HFF-Myc (cell line): Measurements from ENCODE around the gene HOXD4.

Experiments used
- DNase-seq: peaks from one replicate; pipeline ENCODE4 v3.0.0-alpha.2; 2011; ENCODE audit warnings: low read depth; ENCODE audit errors: extremely low read depth
- H3K4me3 ChIP-seq: replicated peaks from 2 replicates; pipeline ENCODE4 v1.5.1; 2011; ENCODE audit warnings: low read depth, mild to moderate bottlenecking, control low read depth, low read length
- TF ChIP-seq, protein P1 (sequence below): IDR thresholded peaks from 2 replicates; pipeline ENCODE4 v1.5.1; 2012; ENCODE audit warnings: mild to moderate bottlenecking, low read depth, low read length, control low read depth; ENCODE audit errors: missing control alignments

The HOXD4 gene

DNA sequence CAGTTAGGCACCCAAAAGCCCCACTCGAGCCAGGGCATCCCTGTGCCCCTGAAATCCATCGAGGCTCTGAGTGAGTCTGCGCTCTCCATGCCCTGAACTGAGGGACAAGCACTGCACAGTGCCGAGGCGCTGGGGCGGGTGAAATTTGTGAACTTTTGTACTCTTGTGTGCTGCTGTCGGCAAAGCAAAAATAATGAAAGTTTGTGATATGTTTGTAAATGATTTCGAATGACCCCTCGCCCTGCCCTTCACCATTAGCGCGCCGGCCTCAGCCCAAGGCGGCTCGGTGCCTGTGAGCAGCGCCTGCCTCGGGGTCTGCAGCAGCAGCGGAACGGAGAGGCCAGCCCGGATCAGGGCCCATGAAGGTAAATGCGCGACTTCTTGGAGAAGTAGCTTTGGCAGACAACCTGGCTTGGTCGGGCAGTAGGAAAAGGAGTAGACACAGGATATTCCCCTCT lies 1.8 kb upstream of the HOXD4 start:
- no peak overlapping the region for H3K4me3 ChIP-seq
- TF ChIP-seq, protein P1, sequence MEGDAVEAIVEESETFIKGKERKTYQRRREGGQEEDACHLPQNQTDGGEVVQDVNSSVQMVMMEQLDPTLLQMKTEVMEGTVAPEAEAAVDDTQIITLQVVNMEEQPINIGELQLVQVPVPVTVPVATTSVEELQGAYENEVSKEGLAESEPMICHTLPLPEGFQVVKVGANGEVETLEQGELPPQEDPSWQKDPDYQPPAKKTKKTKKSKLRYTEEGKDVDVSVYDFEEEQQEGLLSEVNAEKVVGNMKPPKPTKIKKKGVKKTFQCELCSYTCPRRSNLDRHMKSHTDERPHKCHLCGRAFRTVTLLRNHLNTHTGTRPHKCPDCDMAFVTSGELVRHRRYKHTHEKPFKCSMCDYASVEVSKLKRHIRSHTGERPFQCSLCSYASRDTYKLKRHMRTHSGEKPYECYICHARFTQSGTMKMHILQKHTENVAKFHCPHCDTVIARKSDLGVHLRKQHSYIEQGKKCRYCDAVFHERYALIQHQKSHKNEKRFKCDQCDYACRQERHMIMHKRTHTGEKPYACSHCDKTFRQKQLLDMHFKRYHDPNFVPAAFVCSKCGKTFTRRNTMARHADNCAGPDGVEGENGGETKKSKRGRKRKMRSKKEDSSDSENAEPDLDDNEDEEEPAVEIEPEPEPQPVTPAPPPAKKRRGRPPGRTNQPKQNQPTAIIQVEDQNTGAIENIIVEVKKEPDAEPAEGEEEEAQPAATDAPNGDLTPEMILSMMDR: no peak
- DNase-seq: no peak

DNA sequence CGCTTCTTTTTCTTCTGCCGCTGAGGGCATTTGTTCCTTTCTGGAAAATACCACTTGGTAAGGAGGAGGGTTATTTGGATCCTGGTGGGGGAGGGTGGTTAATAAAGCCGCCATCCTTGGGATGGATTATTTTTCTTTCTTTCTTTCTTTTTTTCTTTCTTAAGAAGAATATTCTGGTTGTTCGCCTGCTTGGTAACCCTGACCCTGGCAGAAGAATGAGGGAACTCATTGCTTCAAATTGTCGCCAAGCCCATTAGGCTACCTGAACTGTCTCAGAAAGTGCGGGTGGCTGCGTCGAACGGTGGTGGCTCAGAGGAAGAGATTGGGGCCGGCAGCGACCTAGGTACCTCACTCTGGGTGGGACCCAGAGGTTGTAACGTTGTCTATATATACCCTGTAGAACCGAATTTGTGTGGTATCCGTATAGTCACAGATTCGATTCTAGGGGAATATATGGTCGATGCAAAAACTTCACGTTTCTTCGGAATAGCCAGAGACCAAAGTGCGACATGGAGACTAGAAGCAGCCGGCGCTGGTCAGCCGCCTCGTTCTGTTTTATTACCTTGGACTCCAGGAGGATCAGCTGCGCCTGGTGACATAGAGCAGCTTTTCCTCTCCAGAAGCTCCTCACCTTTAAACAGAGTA lies 1.3 kb upstream of the HOXD4 start:
- DNase-seq: no peak
- H3K4me3 ChIP-seq: no peak overlapping the region
- TF ChIP-seq, protein P1: no peak

DNA sequence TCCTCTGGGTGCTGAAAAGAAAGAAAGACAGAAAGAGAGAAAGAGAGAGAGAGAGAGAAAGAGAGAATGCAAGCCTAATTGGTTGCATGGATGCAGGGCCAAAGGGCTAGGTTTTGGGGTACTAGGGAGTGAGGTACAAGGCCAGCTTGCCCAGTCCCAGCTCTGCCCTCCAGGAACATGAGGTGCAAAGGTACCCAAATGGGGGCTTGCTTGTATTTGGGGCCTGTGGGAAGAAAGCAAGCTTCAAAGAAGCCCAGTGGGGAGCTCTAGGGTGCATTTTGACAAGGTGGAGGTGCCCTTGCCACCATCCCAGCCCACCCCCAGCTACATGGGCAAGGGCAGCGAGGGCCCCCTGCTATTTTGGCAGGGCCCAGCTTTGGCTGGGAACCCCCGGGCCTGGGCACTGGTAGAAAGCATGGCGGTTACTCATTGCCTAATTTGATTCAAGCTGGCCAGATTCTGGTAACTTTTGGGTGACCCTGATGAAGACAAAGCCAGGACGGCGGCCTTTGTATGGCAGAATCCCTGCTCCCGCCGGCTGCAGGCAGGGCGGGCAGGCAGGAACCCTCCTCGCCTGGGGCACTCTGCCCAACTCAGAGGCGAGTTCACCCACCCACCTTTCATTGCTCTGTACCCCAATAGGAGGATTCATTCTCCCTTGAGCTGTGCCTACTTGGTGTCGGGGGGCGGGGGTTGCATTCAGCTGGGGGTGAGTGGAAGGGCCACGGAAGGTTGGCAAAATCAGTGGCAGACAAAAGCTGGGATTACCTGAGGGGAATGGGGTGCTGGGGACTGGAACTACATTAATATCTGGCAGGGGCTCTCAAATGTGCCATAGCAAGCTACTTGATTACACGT lies 537 bp upstream of the HOXD4 start:
- DNase-seq: no peak
- H3K4me3 ChIP-seq: no peak overlapping the region
- TF ChIP-seq, protein P1: no peak

DNA sequence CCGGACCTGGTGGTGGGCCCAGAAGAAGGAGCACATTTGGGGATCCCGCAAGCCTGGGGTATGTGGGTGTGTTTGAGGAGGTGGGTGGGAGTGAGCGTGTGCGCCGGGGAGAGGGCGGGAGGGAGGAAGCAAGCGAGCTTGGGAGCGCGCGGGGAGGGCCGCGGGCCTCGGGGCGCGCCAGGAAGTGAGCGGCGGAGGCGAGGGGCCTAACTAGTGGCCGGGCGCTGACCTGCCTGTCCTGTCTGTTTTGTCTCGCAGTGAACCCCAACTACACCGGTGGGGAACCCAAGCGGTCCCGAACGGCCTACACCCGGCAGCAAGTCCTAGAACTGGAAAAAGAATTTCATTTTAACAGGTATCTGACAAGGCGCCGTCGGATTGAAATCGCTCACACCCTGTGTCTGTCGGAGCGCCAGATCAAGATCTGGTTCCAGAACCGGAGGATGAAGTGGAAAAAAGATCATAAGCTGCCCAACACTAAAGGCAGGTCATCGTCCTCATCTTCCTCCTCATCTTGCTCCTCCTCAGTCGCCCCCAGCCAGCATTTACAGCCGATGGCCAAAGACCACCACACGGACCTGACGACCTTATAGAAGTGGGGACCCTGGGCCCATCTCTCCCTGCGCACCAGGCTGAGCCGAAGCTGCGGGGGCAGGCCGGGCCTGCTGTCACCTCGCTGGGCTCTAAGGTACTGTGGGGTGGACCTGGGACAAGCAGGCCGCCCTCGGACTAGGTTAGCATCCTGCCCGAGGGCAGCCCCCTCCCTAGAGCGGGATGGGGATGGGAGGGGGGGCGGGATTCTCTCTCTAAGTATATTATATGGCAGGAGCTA lies 1.2 kb downstream of the HOXD4 start:
- TF ChIP-seq, protein P1: no peak
- no peak for DNase-seq
- H3K4me3 ChIP-seq: no peak overlapping the region

DNA sequence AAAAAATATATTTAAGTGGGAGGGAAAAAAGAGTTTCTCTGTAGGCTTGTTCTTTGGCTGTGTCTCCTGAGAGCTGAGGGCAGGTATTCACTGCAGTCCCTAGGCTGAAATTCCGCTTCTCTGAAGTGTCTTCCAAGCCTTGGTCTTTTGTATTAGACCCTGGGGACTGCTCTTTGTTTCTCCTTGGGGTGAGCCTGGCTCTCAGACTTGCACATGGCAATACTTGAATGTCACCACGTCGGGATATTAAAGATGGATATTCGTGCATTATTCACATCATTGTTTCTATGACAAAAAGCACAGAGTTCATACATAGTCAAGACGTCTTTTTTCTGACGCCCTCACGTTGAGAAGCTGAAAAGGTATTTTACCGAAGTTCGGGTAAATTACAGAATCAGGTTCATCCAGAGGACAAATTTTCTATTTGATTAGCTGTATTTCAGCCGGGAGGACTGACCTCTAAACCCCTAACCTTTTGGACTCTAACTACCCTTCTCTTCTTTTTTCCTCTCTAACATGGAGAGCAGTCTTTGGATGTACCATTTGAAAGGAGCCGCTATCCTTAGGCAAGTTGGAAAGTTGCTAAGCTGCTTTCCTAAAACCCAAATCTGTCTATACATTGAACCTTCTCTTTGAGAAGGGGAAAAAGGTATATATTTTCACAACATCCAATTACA lies 3.4 kb downstream of the HOXD4 start:
- TF ChIP-seq, protein P1: no peak
- DNase-seq: no peak
- no peak overlapping the region for H3K4me3 ChIP-seq

DNA sequence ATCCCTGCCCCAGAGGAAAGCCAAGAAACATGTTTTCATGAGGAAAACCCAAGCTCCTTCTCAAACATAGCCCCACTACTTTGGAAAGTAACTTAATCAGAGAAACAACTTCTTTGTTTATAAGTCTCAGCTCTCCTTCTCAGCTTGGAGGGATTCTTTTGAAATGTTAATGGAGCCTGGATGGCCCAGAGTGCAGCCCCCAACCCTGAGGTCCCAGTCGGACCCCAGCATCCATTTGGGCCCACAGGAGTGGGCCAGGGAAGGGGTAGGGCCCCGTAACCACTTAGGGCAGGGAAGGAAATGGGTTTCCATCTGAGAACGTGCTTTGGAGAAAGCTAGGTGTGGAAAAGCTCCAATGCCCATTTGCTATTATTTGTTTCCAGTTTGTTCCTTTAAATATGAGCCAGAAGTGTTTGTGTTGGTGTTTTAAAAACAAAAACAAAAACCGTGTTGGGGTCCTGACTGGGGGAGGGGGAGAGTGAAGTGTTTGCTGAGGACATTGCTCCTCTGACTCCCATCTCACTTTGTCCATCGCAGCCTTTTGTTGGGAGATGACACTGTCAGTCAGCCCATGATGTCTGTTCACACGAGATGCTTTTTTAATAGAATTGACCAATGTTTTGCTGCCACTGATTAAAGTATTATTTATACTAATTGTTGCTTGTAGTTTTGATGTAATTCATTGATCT lies 4.2 kb downstream of the HOXD4 start:
- TF ChIP-seq, protein P1: no peak

More for the DNA sequence above, 4.2 kb downstream of the HOXD4 start:
- no peak overlapping the region for H3K4me3 ChIP-seq
- no peak for DNase-seq
